ENCODE results near the gene IL9. TPM values are rescaled to one million over a fixed set of nuclear protein-coding genes. Genes with fewer than 3 reads are reported as not detected.

The IL9 gene
- total RNA-seq, 1 experiment from 2014 or later = not detected

GRCh38 chr5:135874461-135874860 lies 21.2 kb downstream of the IL9 start:
- Mint-ChIP-seq H3K4me3 (ENCODE audit: unreplicated experiment) (no peak overlapping the region), H3K27ac (ENCODE audit: low read depth, unreplicated experiment) (no peak overlapping the region), H3K27me3 (ENCODE audit: insufficient read depth, unreplicated experiment) (peaks cover 10% of the 10 kb centered on the region), H3K9me3 (ENCODE audit: unreplicated experiment) (no peaks in the 10 kb centered on the region), H3K36me3 (ENCODE audit: insufficient read depth, unreplicated experiment) (no peaks in the 10 kb centered on the region), H3K4me1 (ENCODE audit: insufficient read depth, unreplicated experiment) (no peaks in the 10 kb centered on the region)
- no peak for DNase-seq (ENCODE audit: unreplicated experiment)
- ChIA-PET CTCF (interaction anchor here (0.6 to 3.5 kb wide), 10 partner anchors 9 to 339 kb away, joined by 3 to 13 read pairs (median 4); no protein-coding TSS in a partner anchor), POLR2A (no interaction called here)
- no peak for TF ChIP-seq CTCF (IDR thresholded peaks at IDR 0.05; ENCODE audit: unreplicated experiment)
- no TSS peak for BruUV-seq (replicated peaks)
- intact Hi-C loops (cut with micrococcal nuclease) = no loop called here

- H3K4me1 Mint-ChIP-seq (ENCODE audit: insufficient read depth, unreplicated experiment) = no peaks in the 10 kb centered on the region
- no peak for TF ChIP-seq CTCF (IDR thresholded peaks at IDR 0.05; ENCODE audit: unreplicated experiment)
- no TSS peak for BruUV-seq (replicated peaks)
- POLR2A ChIA-PET = no interaction called here
- peaks cover 14% of the 10 kb centered on the region for H3K27me3 Mint-ChIP-seq (ENCODE audit: insufficient read depth, unreplicated experiment)
- no peaks in the 10 kb centered on the region for H3K9me3 Mint-ChIP-seq (ENCODE audit: unreplicated experiment)
- H3K4me3 Mint-ChIP-seq (ENCODE audit: unreplicated experiment) = no peak overlapping the region
- no peaks in the 10 kb centered on the region for H3K36me3 Mint-ChIP-seq (ENCODE audit: insufficient read depth, unreplicated experiment)
- peak; percentile 26 for DNase-seq (ENCODE audit: unreplicated experiment)
- intact Hi-C loops (cut with micrococcal nuclease) = no loop called here
- H3K27ac Mint-ChIP-seq (ENCODE audit: low read depth, unreplicated experiment) = no peak overlapping the region
- CTCF ChIA-PET = interaction anchor here (0.6 to 3.5 kb wide), 7 partner anchors 10 to 348 kb away, joined by 3 to 13 read pairs (median 4); no protein-coding TSS in a partner anchor
These were observed 21.8 kb downstream of the IL9 start for GRCh38 chr5:135873831-135874230.

- Mint-ChIP-seq H3K36me3 (ENCODE audit: insufficient read depth, unreplicated experiment) (no peaks in the 10 kb centered on the region), H3K4me1 (ENCODE audit: insufficient read depth, unreplicated experiment) (no peaks in the 10 kb centered on the region), H3K4me3 (ENCODE audit: unreplicated experiment) (no peak overlapping the region), H3K9me3 (ENCODE audit: unreplicated experiment) (no peaks in the 10 kb centered on the region), H3K27ac (ENCODE audit: low read depth, unreplicated experiment) (no peak overlapping the region), H3K27me3 (ENCODE audit: insufficient read depth, unreplicated experiment) (peaks cover 26% of the 10 kb centered on the region)
- no TSS peak for BruUV-seq (replicated peaks)
- DNase-seq (ENCODE audit: unreplicated experiment) = no peak
- POLR2A ChIA-PET = interaction anchor here (0.6 to 0.9 kb wide), 2 partner anchors 161 to 263 kb away, joined by 3 read pairs; no protein-coding TSS in a partner anchor
- TF ChIP-seq CTCF (IDR thresholded peaks at IDR 0.05; ENCODE audit: unreplicated experiment) = no peak
- CTCF ChIA-PET = interaction anchor here (0.6 to 2.4 kb wide), 11 partner anchors 10 to 341 kb away, joined by 3 to 10 read pairs (median 3); no protein-coding TSS in a partner anchor
- intact Hi-C loops (cut with micrococcal nuclease) = no loop called here
These were observed 24.2 kb downstream of the IL9 start for GRCh38 chr5:135871268-135871915.

GRCh38 chr5:135869935-135870334 lies 25.7 kb downstream of the IL9 start:
- no peaks in the 10 kb centered on the region for H3K9me3 Mint-ChIP-seq (ENCODE audit: unreplicated experiment)
- ChIA-PET CTCF (interaction anchor here (0.6 to 2.0 kb wide), 5 partner anchors 10 to 374 kb away, joined by 3 to 10 read pairs (median 4); no protein-coding TSS in a partner anchor), POLR2A (no interaction called here)
- H3K4me3 Mint-ChIP-seq (ENCODE audit: unreplicated experiment) = no peak overlapping the region
- BruUV-seq (replicated peaks) = no TSS peak
- no peak for DNase-seq (ENCODE audit: unreplicated experiment)
- H3K27ac Mint-ChIP-seq (ENCODE audit: low read depth, unreplicated experiment) = no peak overlapping the region
- no peak for TF ChIP-seq CTCF (IDR thresholded peaks at IDR 0.05; ENCODE audit: unreplicated experiment)
- peaks cover 26% of the 10 kb centered on the region for H3K27me3 Mint-ChIP-seq (ENCODE audit: insufficient read depth, unreplicated experiment)
- H3K4me1 Mint-ChIP-seq (ENCODE audit: insufficient read depth, unreplicated experiment) = no peaks in the 10 kb centered on the region
- intact Hi-C loops (cut with micrococcal nuclease) = no loop called here
- no peaks in the 10 kb centered on the region for H3K36me3 Mint-ChIP-seq (ENCODE audit: insufficient read depth, unreplicated experiment)

Data from MCF 10A (cell line).